Activated T-helper 1 cell treated with anti-CD3 and anti-CD28 coated beads, Interleukin-12 subunit alpha, Interleukin-12 subunit beta, Interleukin-2, Interleukin-4 antibody, amounts not matched to agents 30 ng/mL and 10 ng/mL and 1 ng/mL, durations not matched to agents 14 hours and 24 hours and 36 hours (primary cell): ENCODE data around the gene SOWAHA. TPM values are rescaled to one million over a fixed set of nuclear protein-coding genes. Genes with fewer than 3 reads are reported as not detected.
"Not testable (repeated sequence)": the region's sequence is repeated elsewhere in the genome, so short reads cannot be mapped to it uniquely, and the experiment has no call there.

Source experiments
- DNase-seq: peaks from one replicate; pipeline ENCODE4 v3.0.0; 2021; ENCODE audit warnings: low spot score
- H3K27ac Mint-ChIP-seq: one replicate; pipeline ENCODE4 v1.8.0; 2021; ENCODE audit warnings: mild to moderate bottlenecking, mixed read lengths
- H3K27me3 Mint-ChIP-seq: one replicate; pipeline ENCODE4 v1.8.0; 2022; ENCODE audit warnings: mild to moderate bottlenecking, moderate library complexity, mixed read lengths; ENCODE audit not compliant: insufficient read depth
- H3K36me3 Mint-ChIP-seq: one replicate; pipeline ENCODE4 v1.8.0; 2021; ENCODE audit warnings: low read depth, mixed read lengths
- H3K4me1 Mint-ChIP-seq: one replicate; pipeline ENCODE4 v1.8.0; 2021; ENCODE audit warnings: low read depth, mixed read lengths
- H3K4me3 Mint-ChIP-seq: one replicate; pipeline ENCODE4 v1.8.0; 2021; ENCODE audit warnings: mild to moderate bottlenecking, moderate library complexity, mixed read lengths
- H3K9me3 Mint-ChIP-seq: one replicate; pipeline ENCODE4 v1.8.0; 2021; ENCODE audit warnings: mixed read lengths
- intact Hi-C: fragments of 100-400 bp; cut with micrococcal nuclease; formaldehyde crosslinking; loops from one replicate; pipeline ENCODE4 v1.15.1; 2024
- total RNA-seq: library from RNA; stranded (reverse); gene quantifications from 2 replicates; pipeline ENCODE4 v1.2.3, GENCODE V29; 2022

SOWAHA gene
- total RNA-seq, 1 donor from 2014 or later: 0.54 TPM

DNA sequence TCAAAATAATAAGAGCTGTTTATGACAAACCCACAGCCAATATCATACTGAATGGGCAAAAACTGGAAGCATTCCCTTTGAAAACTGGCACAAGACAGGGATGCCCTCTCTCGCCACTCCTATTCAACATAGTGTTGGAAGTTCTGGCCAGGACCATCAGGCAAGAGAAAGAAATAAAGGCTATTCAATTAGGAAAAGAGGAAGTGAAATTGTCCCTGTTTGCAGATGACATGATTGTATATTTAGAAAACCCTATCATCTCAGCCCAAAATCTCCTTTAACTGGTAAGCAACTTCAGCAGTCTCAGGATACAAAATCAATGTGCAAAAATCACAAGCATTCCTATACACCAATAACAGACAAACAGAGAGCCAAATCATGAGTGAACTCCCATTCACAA lies 8.9 kb upstream of the SOWAHA start:
- H3K27ac Mint-ChIP-seq, H3K4me1 Mint-ChIP-seq, DNase-seq, H3K4me3 Mint-ChIP-seq, intact Hi-C loops, H3K9me3 Mint-ChIP-seq, H3K36me3 Mint-ChIP-seq: not testable (repeated sequence)
- peaks cover 50% of the 10 kb centered on the region for H3K27me3 Mint-ChIP-seq

DNA sequence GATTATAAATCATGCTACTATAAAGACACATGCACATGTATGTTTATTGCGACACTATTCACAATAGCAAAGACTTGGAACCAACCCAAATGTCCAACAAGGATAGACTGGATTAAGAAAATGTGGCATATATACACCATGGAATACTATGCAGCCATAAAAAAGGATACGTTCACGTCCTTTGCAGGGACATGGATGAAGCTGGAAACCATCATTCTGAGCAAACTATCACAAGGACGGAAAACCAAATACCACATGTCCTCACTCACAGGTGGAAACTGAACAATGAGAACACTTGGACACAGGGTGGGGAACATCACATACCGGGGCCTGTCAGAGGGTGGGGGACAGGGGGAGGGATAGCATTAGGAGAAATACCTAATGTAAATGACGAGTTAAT lies 7.2 kb upstream of the SOWAHA start:
- H3K9me3 Mint-ChIP-seq, DNase-seq, H3K27ac Mint-ChIP-seq, H3K4me3 Mint-ChIP-seq, H3K4me1 Mint-ChIP-seq, H3K36me3 Mint-ChIP-seq, intact Hi-C loops: not testable (repeated sequence)
- H3K27me3 Mint-ChIP-seq: peaks cover 60% of the 10 kb centered on the region

DNA sequence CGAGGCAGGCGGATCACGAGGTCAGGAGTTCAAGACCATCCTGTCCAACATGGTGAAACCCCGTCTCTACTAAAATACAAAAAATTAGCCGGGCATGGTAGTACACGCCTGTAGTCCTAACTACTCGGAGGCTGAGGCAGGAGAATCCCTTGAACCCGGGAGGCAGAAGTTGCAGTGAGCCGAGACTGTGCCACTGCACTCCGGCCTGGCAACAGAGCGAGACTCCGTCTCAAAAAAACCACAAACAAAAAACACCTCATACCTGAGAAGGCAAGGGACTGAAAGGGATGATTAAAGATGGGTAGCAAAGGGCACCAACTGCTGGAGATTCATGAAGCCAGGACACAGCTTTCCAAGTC lies 6.3 kb upstream of the SOWAHA start:
- H3K9me3 Mint-ChIP-seq, H3K36me3 Mint-ChIP-seq, intact Hi-C loops, H3K4me3 Mint-ChIP-seq, H3K27ac Mint-ChIP-seq, H3K4me1 Mint-ChIP-seq, DNase-seq: not testable (repeated sequence)
- peaks cover 65% of the 10 kb centered on the region for H3K27me3 Mint-ChIP-seq

DNA sequence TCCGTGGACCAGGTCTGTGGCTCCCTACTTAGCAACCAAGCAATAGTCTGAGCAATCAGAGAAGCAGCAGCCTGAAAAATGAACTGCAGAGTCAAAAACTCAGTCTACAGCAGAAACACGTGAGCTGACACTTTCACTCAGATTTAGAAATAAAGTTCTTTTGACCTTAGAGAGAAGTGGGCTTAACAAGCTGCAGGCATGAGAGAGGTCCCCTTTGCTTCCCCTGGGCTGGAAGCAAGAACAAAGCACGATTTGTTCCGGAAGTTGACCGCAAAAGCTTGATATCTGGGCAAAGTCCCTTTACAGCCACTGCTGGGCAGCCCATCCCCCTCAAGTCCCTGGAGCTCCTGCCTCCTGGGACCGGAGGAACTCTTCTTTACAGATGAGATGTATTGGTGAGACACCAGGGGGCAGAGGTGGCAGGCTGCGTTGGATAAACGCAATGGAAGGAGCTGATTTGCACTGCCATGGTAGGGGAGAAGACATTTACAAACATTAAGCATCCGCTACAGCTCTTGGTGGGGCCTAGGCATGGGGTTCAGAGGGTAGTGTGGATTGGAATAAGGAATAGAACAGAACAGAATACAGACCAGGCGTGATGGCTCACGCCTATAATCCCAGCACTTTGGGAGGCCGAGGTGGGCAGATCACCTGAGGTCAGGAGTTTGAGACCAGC lies 5.8 kb upstream of the SOWAHA start:
- no peak for DNase-seq

DNA sequence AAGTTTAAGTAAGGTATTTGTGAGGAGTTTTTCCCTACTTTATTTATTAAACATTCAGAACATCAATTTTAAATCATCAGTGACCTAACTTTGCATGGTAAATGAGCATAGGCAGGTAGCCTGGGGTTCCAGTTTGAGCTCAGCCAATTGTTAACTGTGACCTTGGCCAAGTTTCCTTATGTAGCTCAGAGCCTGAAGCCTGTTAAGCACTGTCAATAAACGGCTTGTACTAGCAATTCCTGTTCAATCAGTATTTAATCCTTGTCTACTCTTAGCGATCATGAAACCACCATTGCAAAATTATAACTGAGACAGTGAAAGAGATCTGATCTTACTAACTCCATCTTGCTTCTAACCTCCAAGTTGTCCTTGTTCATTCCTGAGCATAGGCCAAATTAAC lies 4.7 kb upstream of the SOWAHA start:
- peaks cover 70% of the 10 kb centered on the region for H3K27me3 Mint-ChIP-seq
- no peak overlapping the region for H3K4me3 Mint-ChIP-seq
- intact Hi-C loops: no loop called here
- DNase-seq: no peak
- peaks cover 11% of the 10 kb centered on the region for H3K4me1 Mint-ChIP-seq
- no peaks in the 10 kb centered on the region for H3K36me3 Mint-ChIP-seq
- no peak overlapping the region for H3K27ac Mint-ChIP-seq
- H3K9me3 Mint-ChIP-seq: no peaks in the 10 kb centered on the region

More for the DNA sequence above, 5.8 kb upstream of the SOWAHA start:
- Mint-ChIP-seq H3K27ac (no peak overlapping the region), H3K4me1 (peaks cover 4% of the 10 kb centered on the region), H3K27me3 (peaks cover 66% of the 10 kb centered on the region), H3K9me3 (no peaks in the 10 kb centered on the region), H3K4me3 (no peak overlapping the region), H3K36me3 (no peaks in the 10 kb centered on the region)
- intact Hi-C loops: no loop called here

DNA sequence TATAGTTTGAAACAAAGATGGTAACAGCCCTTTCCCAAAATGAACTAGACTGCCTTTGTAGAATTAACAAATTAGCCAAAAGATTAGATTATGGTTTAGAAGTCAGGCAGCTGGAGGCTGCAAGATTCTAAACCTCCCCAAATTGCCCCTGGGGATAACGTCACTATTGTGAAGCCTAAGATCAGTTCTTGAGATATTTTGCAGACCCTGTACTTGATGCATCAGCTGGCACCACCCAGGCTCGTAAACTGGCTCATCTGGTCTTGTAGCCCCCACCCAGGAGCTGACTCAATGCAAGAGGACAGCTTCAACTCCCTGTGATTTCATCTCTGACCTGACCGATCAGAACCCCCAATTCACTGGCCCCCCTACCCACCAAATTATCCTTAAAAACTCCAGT lies 4.2 kb upstream of the SOWAHA start:
- Mint-ChIP-seq H3K27me3 (peaks cover 66% of the 10 kb centered on the region), H3K36me3 (no peaks in the 10 kb centered on the region), H3K9me3 (no peaks in the 10 kb centered on the region), H3K4me3 (no peak overlapping the region), H3K4me1 (peaks cover 11% of the 10 kb centered on the region), H3K27ac (no peak overlapping the region)
- intact Hi-C loops: no loop called here
- DNase-seq: no peak

DNA sequence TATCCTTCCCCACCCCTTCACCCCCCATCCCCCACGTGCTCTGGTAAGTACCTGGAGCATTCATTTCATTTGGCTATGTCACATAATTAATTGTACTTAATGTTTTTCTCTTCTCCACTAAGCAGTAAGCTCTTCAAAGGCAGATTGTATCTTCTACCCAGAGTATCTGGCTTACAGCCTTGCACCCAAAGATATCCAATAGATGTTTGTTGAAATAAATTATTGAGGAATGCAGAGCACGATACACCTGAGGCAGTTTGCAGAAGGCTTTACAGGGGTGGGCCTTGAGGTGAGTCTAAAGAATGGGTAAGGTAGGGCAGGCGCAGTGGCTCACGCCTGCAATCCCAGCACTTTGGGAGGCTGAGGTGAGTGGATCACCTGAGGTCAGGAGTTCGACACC lies 2.5 kb upstream of the SOWAHA start:
- H3K36me3 Mint-ChIP-seq: no peaks in the 10 kb centered on the region
- H3K4me1 Mint-ChIP-seq: peaks cover 11% of the 10 kb centered on the region
- peaks cover 59% of the 10 kb centered on the region for H3K27me3 Mint-ChIP-seq
- intact Hi-C loops: no loop called here
- no peak overlapping the region for H3K4me3 Mint-ChIP-seq
- H3K9me3 Mint-ChIP-seq: no peaks in the 10 kb centered on the region
- DNase-seq: no peak
- no peak overlapping the region for H3K27ac Mint-ChIP-seq

DNA sequence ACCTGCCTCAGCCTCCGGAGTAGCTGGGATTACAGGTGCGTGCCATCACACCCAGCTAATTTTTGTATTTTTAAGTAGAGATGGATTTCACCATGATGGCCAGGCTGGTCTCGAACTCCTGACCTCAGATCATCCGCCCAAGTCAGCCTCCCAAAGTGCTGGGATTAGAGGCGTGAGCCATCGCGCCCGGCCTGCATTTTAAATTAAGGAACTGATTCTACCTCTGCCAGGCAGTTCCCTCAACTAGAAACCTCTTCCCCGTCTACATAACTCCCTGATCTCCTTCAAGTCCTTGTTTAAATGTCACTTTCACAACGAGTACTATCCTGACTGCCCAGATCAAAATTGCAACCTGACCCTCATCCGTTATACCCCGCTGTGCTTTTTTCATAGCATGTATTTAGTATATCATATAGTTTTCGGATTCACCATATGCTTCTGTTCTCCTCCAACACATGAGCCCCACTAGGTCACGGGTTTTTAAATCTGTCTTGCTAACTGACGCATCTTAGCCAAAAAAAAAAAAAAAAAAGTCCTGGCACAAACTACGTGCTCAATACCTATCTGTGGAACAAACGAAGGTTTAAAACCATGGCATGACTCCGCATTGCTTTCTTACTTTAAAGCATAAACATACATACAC lies 858 bp upstream of the SOWAHA start:
- Mint-ChIP-seq H3K27ac (no peak overlapping the region), H3K36me3 (no peaks in the 10 kb centered on the region), H3K9me3 (no peaks in the 10 kb centered on the region), H3K27me3 (peaks cover 60% of the 10 kb centered on the region), H3K4me1 (peaks cover 11% of the 10 kb centered on the region), H3K4me3 (peak overlapping the region; percentile 26)
- DNase-seq: no peak
- intact Hi-C loops: no loop called here

DNA sequence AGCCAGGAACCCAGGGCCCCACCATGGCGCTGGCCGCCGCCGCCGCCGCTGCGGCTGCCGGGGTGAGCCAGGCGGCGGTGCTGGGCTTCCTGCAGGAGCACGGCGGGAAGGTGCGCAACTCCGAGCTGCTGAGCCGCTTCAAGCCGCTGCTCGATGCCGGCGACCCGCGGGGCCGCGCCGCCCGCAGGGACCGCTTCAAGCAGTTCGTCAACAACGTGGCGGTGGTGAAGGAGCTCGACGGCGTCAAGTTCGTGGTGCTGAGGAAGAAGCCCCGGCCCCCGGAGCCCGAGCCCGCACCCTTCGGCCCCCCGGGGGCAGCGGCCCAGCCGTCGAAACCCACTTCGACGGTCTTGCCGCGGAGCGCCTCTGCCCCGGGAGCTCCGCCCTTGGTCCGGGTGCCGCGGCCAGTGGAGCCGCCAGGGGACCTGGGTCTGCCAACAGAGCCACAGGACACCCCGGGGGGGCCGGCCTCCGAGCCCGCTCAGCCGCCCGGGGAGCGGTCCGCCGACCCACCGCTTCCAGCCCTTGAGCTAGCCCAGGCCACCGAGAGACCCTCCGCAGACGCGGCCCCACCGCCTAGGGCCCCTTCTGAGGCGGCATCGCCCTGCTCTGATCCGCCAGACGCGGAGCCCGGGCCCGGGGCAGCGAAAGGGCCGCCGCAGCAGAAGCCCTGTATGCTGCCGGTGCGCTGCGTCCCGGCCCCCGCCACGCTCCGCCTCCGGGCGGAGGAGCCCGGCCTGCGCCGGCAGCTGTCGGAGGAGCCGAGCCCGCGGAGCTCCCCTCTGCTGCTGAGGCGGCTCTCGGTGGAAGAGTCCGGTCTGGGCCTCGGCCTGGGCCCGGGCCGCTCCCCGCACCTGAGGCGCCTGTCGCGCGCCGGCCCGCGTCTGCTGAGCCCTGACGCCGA lies 749 bp downstream of the SOWAHA start:
- intact Hi-C loops: no loop called here
- Mint-ChIP-seq H3K4me3 (no peak overlapping the region), H3K4me1 (peaks cover 11% of the 10 kb centered on the region), H3K36me3 (no peaks in the 10 kb centered on the region), H3K27ac (no peak overlapping the region), H3K27me3 (peaks cover 57% of the 10 kb centered on the region), H3K9me3 (no peaks in the 10 kb centered on the region)
- peak; percentile 18 for DNase-seq

DNA sequence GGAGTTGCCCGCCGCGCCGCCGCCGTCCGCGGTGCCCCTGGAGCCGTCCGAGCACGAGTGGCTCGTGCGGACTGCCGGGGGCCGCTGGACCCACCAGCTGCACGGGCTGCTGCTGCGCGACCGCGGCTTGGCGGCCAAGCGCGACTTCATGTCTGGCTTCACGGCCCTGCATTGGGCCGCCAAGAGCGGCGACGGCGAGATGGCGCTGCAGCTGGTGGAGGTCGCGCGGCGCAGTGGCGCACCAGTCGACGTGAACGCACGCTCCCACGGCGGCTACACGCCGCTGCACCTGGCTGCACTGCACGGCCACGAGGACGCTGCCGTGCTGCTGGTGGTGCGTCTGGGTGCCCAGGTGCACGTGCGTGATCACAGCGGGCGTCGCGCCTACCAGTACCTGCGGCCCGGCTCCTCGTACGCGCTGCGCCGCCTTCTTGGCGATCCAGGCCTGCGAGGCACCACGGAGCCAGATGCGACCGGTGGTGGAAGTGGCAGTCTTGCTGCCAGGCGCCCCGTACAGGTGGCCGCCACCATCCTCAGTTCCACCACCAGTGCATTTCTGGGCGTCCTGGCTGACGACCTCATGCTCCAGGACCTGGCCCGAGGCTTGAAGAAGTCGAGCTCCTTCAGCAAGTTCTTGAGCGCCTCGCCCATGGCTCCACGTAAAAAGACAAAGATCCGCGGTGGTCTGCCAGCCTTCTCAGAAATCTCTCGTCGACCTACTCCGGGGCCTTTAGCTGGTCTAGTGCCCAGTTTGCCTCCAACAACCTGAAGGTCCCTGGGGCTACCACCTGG lies 1.6 kb downstream of the SOWAHA start:
- peak overlapping the region; percentile 37 for H3K4me3 Mint-ChIP-seq
- H3K9me3 Mint-ChIP-seq: no peaks in the 10 kb centered on the region
- no peak overlapping the region for H3K27ac Mint-ChIP-seq
- intact Hi-C loops: no loop called here
- H3K36me3 Mint-ChIP-seq: no peaks in the 10 kb centered on the region
- peaks cover 19% of the 10 kb centered on the region for H3K4me1 Mint-ChIP-seq
- H3K27me3 Mint-ChIP-seq: peaks cover 54% of the 10 kb centered on the region
- DNase-seq: no peak

DNA sequence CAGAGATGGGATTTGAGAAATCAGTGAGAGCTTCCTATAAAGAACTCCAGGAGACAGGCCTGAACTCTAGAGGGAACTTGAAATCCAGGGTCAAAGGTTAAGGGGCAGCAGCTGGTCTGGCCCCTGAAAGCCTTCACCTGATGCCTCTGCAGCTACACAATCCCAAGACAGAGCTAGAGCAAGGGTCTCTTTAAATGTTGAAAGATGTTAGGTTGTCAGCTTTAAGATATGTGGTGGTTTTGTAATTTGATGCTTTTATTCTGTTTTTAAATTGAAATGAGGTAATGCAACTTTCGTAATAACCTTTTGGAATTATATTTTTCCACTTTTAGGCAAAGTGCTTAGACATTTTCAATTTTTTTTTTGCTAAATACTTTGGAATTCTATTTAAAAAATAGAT lies 2.4 kb downstream of the SOWAHA start:
- intact Hi-C loops: no loop called here
- Mint-ChIP-seq H3K27me3 (peaks cover 52% of the 10 kb centered on the region), H3K9me3 (no peaks in the 10 kb centered on the region), H3K4me3 (no peak overlapping the region), H3K36me3 (no peaks in the 10 kb centered on the region), H3K27ac (no peak overlapping the region), H3K4me1 (peaks cover 24% of the 10 kb centered on the region)
- no peak for DNase-seq

DNA sequence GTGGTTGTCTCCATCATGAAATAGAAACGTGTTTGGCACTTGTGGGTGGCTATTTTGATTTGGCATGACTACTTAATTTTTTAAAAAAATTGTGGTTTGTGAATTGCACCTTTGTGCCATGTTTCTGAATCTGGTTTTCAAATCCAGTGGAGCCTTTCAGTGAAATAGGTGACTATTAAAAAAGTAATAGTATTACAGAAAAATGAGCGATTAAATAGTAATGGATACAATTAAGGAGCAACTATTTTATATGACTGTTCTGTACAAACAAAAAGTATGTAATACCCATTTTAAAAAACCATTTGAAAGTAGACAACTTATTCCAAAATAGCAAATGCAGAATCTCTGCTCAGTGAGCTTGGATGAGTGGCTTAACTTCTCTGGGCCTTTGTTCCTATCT lies 3.0 kb downstream of the SOWAHA start:
- intact Hi-C loops: no loop called here
- no peak overlapping the region for H3K4me3 Mint-ChIP-seq
- H3K27me3 Mint-ChIP-seq: peaks cover 45% of the 10 kb centered on the region

More for the DNA sequence above, 3.0 kb downstream of the SOWAHA start:
- Mint-ChIP-seq H3K9me3 (no peaks in the 10 kb centered on the region), H3K27ac (no peak overlapping the region), H3K36me3 (no peaks in the 10 kb centered on the region), H3K4me1 (peaks cover 25% of the 10 kb centered on the region)
- no peak for DNase-seq
